HTERT RPE-1 (cell line): ENCODE results near the gene XIST.
"Not testable (repeated sequence)": the region's sequence is repeated elsewhere in the genome, so short reads cannot be mapped to it uniquely, and the experiment has no call there.

Source experiments
- in situ Hi-C: fragments of 300-500 bp; cut with MboI; formaldehyde crosslinking; loops from 4 replicates; pipeline ENCODE4 v1.14.3; 2020; ENCODE audit warnings: low sequenced_read_pairs

Gene XIST

DNA sequence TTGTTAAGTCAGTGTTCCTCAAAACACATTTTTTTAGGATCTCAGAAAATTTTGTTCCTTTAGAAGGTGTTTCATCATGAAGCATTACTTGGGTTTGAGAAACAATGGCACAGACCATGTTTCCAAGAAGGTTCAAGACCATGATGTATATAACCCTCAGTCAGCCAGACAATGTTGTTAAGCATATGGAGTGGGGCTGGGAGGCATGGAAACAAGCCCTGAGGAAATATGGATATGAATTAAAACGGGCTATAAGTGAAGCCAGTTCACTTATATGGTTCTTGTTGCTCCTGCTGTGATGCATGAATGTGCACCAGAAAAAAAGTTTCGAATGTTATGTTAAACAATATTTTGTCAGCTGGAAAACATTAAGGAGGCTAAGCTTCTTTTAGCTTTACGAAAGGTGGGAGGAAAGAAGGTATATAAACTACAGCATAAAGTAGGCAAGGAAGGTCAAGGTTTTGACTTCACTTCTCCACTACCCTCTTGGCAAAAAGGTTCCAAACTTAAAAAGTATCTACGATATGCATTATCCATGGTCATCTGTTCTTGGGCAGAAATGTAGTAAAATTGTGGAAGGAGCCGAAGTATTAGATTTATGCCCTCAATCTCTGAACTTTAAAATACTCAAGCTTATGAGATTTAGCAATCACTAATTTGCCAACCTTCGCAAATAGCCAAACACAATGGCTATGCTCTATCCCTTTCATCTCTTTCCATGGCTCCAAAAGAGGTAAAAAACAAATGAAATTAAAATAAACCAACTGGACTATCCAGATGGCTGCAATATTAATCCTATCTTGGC is 12.2 kb downstream of the XIST start:
- in situ Hi-C loops: no loop called here

DNA sequence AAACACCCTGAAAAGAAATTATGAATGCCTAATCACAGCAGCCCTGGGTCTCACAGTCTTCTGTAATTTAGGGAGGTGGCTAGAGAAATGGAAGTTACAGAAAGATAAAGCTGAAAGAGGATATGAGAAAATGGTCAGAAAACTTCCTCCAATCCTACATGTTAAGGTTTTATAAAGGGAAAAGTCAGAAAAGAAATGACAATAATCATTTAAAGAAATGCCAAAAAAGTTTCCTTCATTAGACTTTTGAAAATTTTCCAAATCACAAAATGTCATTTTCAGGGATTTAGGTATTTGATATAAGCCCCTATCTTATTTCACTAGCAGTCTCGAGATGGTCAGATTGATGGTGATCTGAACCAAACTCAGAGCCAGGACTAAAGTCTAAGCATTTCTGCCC is 13.4 kb downstream of the XIST start:
- in situ Hi-C loops: no loop called here

DNA sequence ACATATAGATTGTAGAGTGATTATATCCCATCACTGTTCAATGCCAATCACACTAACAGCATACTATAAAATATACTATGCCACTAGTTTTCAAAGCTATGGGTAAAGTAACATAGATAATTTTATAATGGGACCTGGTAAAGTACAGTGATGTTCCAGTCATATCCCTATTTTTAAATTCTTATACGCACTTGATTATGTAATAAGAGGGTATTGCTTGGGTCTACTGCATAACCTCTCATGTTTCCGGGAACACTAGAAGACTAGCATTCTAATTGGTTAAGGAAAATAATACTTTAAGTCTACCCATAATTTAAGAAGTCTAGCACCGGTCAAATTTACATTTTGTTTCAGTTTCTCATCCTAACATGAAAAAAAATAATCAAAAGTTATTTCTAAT is 14.4 kb downstream of the XIST start:
- in situ Hi-C loops: no loop called here

DNA sequence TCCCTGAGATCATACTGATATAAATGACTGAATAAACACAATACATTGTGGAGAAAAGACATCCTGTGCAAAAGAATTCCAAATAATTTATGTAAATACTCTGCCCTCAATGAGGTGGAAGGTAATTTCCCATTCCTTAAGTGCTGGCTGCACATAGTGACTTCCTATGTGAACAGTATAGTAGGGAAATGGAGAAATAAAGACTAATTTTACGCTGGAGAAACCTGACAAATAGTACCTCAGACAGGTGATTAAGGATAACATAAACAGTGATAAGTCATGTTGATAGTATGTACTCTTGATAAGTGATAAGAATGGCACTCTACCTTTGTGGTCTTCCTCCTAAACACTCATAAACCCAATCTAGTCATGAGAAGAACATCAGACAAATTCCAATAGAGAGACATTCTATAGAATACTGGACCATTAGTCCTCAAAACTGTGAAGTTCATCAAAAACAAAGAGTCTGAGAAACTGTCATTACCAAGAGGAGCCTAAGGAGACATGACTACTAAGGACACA is 15.5 kb downstream of the XIST start:
- in situ Hi-C loops: no loop called here

DNA sequence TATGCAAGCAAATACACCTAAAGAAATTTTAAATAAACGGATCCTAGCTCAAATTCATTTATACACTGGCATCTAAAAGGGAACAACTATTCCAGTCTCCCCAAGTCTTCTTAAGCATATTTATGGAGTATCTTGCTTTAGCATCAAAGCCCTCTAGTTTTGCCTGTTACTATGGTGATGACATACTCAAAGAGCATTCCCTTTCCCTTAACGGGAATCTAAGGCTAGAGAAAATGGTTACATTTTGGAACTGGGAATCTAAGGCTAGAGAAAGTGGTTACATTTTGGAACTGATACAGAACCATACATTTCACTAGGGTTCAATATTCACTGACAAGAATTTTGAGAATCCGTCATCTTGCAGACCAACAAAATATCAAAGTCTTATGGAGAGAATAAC is 18.3 kb downstream of the XIST start:
- in situ Hi-C loops: no loop called here

DNA sequence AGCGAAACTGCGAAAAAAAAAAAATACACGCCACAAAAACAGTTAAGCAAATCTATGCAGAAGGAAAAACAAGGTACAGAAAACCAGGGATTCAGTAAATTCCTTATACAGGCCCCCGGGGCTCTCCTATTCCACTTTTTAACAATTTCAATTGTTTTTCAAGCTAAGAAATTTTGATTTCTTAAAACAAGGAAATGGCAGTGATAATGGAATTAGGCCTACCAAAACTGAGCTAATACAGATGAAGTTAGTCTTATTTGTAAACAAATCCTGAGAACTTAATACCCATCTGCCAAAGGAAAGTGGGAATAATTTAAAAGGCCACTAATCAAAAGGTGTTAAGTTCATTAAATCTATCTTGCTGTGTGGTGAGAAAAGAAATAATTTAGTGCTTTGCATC is 20.2 kb downstream of the XIST start:
- in situ Hi-C loops: no loop called here

DNA sequence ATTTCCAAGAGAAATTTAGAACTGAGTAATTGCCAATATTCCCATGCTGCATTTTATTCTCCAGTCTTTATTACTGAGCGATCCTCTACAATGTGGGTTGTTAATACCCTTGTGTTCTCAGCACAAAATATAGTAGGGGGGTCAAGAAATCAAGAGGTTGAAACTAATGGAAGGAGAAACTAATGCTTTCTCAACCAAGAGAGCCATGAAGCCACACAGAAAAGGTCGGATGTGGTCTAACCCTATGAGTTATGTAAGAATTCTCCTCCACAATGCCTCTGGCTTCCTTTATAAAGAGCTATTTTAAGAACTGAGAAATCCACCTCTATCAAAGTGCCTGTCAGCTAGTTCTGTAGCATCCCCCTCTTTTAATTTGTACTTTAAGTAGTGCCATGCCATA is 21.0 kb downstream of the XIST start:
- in situ Hi-C loops: no loop called here

DNA sequence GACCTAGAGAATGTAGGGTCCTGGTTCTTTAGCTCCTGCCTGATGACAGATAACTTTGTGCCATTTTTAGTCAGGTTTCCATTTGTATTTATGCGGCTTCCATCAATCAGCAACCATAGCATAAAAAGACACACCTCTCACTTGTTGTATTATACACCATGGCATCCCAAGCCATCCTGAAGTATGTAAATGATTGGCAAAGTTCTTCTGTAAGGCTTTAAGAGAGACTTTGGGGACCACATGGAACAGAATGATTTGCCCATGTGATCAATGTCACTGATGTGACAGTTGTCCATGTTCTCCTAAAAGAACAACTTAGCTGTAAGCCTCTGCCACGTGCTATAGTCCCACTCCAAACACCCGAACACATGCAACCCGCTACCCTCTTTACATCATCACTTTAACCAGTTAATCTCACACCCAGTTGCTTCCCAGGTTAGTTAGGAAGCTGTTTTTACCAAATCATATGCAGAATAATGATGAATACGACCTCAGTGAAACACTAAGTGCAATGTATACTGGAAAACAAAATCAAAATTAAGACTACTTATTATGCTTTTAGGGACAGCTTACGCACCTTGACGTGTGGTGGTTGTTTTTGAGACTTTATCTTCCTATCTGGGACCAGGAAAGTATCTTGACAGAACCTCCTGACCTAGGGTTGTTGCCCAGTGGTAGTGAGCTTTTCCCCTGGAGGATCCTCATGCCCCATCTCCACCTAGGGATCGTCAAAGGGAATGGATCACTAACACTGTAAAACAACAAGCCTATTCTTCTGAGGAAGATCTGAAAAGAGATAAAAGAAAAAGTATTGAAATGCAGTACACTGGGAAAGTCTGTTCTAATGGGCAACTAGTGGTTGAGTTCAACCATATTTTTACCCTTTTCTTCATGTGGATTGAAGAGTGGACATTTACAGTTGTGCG is 21.8 kb downstream of the XIST start:
- in situ Hi-C loops: no loop called here

DNA sequence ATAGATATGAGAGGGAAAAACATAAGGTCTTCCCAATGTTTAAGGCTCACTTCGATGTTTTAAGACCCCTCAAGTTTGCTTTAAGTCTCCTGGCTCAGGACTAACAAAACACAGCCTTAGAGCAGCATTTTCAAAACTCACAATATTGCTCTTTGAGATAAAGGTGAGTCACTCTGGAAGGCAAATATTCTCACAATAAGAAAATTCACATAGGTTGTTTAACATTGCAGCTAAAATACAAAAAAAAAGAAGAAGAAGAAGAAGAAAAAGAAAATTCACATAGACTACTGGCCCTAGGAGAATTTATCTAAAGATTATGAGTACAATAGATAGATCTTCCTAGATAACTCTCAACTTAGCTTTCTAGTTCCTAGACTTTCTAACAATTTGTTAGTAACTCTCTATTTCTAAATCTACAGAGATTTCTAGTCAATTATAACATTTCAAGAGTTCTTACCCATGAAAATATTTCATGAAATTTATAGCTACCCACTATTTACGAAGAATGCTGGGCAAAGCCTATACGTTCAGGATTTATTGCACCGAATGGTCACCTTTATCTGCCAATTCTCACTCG is 22.5 kb downstream of the XIST start:
- in situ Hi-C loops: no loop called here

DNA sequence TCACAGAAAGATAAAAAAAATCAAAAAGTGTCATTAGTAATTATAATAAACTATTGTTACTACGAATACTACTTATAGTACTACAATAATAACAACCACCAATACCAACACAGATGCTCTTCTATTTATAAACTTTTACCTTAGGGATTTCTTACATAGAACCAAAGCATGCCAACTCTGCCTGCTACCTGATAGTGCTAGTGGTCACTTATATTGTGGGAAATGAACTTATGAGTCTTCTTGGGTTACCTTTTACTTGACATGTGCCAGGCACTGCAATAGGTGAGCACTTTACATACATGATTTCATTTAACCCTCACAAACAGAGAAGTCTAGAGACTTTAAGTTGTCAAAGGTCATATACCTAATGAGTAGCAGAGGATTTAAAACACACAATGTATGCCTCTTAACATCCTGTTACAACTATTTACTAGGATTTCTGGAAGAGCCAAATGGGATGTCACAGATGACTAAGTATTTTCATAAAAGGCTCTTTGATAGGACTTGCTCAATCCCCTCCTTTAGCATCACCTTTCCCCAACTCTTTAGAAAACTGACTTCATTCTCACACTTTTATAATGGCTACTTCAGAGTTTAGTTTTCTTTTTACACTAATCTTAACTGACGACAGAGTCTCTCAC is 24.3 kb downstream of the XIST start:
- in situ Hi-C loops: no loop called here

DNA sequence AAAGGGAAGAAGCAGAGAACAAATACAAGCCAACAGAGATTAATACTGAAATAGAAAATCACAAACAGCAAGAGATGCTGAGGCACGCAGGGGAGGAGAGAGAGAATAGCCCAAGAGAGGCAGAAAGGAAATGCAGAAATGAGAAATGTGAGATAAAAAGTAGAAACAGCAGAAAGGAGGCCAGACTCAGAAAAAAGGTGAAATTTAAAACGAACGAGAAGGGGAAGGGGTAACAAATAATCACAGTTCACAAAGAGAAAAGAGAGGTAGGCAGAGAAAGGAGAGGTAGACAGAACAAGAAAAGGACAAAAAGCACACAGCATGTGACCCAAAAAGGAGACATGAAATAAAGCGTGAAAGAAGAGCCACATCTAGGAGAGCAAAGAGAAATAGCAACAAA is 25.1 kb downstream of the XIST start:
- in situ Hi-C loops: no loop called here

DNA sequence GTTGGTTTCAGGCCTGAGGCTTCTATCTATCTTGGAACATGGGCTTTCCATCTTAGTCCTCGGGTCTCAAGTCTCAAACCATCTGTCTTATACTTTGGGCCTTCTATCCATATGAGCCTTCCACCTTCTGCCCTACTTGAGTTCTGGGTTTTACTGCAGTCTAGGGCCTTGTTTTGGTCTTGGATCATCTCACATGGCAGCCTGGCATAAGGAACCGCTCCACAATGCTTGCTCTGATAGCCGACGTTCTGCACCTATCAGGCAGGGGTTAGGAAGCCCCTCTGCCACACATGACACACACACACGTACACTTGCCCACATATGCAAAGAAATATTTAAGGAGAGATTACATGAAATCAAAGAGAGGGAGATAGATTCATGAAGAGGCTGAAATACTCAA is 25.5 kb downstream of the XIST start:
- in situ Hi-C loops: no loop called here

DNA sequence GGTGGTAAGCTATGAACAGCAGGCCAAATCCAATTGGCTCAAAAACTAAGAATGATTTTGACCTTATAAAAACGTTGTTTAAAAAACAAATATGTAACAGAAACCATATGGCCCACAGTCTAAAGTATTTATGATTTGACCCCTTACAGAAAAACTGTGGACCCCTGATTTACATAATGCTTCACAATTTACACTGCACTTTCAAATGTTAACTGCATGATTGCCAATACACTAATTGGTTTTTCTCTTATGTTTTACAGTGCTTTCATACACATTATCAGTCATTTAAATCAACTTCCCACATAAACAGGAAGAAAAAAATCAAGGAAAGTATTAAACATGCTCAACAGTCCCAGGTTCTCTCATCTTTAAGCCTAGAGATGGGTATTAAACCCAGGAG is 26.9 kb downstream of the XIST start:
- in situ Hi-C loops: no loop called here

DNA sequence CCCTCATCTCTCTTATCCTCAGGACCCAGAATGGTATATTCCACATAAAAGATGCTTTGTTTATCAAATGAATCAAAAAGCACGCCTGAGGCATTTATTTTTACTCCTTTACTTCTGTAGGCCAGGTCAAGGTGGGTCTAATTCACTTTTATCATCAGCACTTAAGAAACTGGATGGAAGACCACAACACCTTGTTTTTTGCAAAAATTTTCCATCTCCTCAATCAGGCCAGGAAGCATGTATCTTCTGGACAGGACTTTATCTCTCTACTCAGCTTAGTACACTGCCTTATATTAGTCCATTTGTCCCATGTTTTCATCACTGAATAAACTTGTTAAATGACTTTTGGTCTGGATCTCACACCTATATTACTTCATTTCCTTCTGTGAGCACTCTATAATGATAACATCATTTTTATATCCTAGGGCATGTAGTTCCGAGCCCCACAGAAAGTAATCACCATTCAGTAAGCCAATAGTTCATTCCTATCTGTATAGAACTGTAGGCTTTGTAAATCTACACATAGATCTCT is 29.0 kb downstream of the XIST start:
- in situ Hi-C loops: no loop called here

DNA sequence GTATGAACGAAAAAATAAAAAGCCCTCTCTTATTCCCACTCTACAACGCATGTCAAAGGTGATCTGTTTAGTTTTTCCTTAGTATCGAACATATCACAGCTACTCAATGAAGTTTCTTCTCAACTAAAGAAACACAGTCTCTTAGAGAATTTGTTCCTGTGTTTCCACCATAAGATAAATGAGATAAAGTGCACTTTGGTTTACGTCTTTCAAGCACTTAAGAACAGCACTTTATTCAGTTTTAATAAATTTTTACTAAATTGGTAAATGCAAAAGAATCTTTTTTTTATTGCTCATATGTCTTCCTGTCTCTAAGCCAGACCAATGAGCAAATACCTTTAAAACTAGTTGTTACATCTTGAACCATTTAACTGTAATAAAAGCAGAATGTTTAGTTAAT is 29.7 kb downstream of the XIST start:
- in situ Hi-C loops: no loop called here

DNA sequence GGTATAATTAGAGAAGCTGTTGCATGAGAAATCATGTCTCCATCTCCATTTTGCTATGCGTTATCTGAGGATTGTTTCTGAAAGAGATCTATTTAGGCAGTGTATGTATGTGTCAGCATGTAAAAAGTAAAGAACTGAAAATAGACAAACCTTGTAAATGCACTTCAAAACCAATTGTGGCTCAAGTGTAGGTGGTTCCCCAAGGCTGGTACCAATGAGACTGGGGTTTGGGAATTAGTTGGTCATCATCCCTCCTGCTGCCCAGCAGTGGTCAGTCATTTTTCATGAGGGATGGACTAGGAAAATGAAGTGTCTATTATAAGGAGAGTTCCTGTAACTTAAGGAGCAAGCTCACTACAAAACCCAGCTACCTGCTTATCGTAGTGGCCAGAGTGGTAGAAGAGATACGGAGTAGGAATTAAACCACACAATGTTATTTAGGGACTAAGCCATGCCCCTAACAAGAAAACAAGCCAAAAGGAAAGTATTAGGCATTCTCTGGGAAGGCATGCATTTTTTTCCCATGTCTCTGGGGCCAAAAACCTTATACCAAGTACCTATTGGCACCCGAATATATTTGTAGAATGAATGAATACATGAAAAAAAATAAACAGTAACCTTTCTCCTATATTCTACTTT is 30.5 kb downstream of the XIST start:
- in situ Hi-C loops: no loop called here

DNA sequence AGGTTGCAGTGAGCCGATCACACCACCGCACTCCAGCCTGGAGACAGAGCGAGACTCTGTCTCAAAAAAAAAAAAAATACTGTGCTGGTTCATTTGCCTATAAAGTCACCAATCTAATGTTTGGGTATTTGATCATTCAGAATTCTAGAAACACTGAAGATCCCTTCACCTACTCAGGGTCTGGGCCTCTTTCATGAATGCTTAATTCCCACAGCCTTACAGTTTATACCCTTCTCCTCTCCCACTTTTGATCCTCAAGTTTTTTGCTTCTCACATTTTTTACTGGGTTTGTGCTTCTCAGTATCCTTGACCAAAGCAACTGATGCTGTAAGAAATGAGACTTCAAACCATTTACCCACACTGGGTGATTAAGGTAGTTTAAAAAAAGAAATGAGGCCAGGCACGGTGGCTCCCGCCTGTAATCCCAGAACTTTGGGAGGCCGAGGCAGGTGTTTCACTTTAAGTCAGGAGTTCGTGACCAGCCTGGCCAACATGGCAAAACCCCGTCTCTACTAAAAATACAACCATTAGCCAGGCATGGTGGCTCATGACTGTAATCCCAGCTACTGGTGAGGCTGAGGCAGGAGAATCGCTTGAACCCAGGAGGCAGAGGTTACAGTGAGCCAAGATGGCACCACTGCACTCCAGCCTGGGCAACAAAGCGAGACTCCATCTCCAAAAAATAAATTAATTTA is 32.5 kb downstream of the XIST start:
- in situ Hi-C loops: not testable (repeated sequence)

DNA sequence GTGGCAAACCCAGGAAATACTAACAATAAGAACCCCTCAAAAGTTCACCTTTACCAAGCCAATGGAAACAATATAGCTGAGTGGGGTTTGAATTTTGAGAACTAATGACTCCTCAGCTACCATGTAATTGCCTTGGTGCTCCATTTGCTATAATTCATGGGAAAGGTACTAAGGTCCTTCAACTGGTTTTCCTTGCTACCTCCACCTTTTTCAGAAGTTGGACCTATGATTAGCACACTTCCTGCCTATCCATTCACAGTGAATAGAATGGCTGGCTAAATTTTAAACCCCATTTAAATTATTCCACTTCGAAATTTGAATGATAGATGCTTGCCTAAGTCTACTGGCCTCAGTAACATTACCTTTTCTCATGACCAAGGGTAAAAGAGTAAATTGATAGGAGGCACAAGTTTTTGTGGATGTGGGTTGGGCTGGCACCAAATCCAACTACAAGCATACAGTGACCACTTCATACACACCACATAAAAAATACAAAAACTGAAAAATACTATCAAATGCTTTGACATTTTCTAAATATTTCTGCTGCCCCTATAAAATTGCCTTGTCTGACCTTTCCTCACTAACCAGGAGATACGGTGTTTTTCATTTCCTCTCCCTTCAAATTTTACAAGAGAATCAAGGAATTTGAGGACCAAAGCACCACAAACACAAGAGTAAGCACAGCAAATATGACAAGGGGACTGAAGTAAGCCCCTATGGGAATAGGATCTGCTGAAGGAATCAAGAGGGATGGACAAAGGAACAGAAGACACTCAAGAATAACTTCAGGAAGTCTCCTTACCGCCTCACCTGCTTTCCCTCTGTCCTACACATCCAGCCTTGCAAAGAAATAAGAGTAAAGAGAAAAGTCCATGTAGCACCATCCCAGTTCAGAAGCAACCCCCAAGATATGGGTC is 34.1 kb downstream of the XIST start:
- in situ Hi-C loops: no loop called here
